ENCODE results near the gene CACNB2.

DNA sequence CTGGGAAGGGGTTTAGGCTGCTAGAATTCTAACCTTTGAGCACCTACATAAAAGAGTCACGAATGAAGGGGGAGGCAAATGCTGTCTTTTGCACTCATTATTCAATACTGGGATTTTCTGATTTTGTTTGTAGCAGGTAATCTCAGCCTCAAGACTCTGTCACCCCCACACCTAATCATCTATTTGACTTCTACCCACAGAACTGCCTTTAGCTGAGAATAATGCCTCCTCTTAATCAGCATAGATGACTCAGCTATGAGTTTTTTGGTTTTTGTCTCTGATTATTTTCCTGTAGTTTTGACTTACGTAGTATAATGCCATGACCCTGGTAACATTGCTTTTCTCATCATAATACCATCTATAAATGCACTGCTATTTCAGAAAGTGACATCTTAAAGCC is 42.7 kb upstream of the CACNB2 start:
- TF ChIP-seq EZH2phosphoT487 (IDR thresholded peaks at IDR 0.05; ENCODE audit: borderline replicate concordance, low read length): no peak
- TF ChIP-seq, protein P1, sequence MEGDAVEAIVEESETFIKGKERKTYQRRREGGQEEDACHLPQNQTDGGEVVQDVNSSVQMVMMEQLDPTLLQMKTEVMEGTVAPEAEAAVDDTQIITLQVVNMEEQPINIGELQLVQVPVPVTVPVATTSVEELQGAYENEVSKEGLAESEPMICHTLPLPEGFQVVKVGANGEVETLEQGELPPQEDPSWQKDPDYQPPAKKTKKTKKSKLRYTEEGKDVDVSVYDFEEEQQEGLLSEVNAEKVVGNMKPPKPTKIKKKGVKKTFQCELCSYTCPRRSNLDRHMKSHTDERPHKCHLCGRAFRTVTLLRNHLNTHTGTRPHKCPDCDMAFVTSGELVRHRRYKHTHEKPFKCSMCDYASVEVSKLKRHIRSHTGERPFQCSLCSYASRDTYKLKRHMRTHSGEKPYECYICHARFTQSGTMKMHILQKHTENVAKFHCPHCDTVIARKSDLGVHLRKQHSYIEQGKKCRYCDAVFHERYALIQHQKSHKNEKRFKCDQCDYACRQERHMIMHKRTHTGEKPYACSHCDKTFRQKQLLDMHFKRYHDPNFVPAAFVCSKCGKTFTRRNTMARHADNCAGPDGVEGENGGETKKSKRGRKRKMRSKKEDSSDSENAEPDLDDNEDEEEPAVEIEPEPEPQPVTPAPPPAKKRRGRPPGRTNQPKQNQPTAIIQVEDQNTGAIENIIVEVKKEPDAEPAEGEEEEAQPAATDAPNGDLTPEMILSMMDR (IDR thresholded peaks at IDR 0.05; ENCODE audit: low read depth, low read length, poor library complexity, severe bottlenecking): no peak

Measured in DOHH2 (cell line).